Smooth muscle cell (in vitro differentiated cells): ENCODE data around the gene HLA-F. TPM values are rescaled to one million over a fixed set of nuclear protein-coding genes. Genes with fewer than 3 reads are reported as not detected.

Experiments
- DNase-seq: peaks from one replicate; lab custom pipeline; 2025; ENCODE audit not compliant: unreplicated experiment; lab: John Stamatoyannopoulos, UW
- H2AFZ ChIP-seq: fragments of 200-600 bp; sonication (generic); 2 replicates; pipeline ENCODE4 v1.6.0; 2016; ENCODE audit warnings: antibody characterized with exemption, low read depth, mild to moderate bottlenecking
- H3F3A ChIP-seq: fragments of 200-600 bp; sonication (generic); 2 replicates; pipeline ENCODE4 v1.6.0; 2017; ENCODE audit warnings: antibody characterized with exemption, low read depth
- H3K27ac ChIP-seq: fragments of 200-600 bp; sonication (generic); 2 replicates; pipeline ENCODE4 v1.5.1; 2016; ENCODE audit warnings: low read depth, mild to moderate bottlenecking
- H3K27me3 ChIP-seq: fragments of 200-600 bp; sonication (generic); 2 replicates; pipeline ENCODE4 v1.6.1; 2016; ENCODE audit warnings: low read depth, mild to moderate bottlenecking
- H3K36me3 ChIP-seq: fragments of 200-600 bp; sonication (generic); 2 replicates; pipeline ENCODE4 v1.5.1; 2016; ENCODE audit warnings: low read depth
- H3K4me1 ChIP-seq: fragments of 200-600 bp; sonication (generic); 2 replicates; pipeline ENCODE4 v1.5.1; 2016; ENCODE audit warnings: low read depth
- H3K4me2 ChIP-seq: fragments of 200-600 bp; sonication (generic); 2 replicates; pipeline ENCODE4 v1.6.0; 2016; ENCODE audit warnings: mild to moderate bottlenecking
- H3K4me3 ChIP-seq: fragments of 200-600 bp; sonication (generic); 2 replicates; pipeline ENCODE4 v1.5.1; 2016; ENCODE audit warnings: mild to moderate bottlenecking
- H3K79me2 ChIP-seq: fragments of 200-600 bp; sonication (generic); 2 replicates; pipeline ENCODE4 v1.6.0; 2016; ENCODE audit warnings: low read depth, mild to moderate bottlenecking
- H3K9ac ChIP-seq: fragments of 200-600 bp; sonication (generic); 2 replicates; pipeline ENCODE4 v1.6.0; 2016; ENCODE audit warnings: low read depth
- H3K9me3 ChIP-seq: fragments of 200-600 bp; sonication (generic); replicated peaks from 2 replicates; pipeline ENCODE4 v1.5.1; 2016; ENCODE audit warnings: low read depth
- H4K20me1 ChIP-seq: fragments of 200-600 bp; sonication (generic); 2 replicates; pipeline ENCODE4 v1.6.0; 2016; ENCODE audit warnings: low read depth
- WGBS: methylation state at CpG from one replicate; pipeline ENCODE4 v1.1.7; 2016; ENCODE audit warnings: low lambda C conversion rate; 5-methylcytosine and 5-hydroxymethylcytosine counted together
- polyA plus RNA-seq: library from polyadenylated mRNA; unstranded; fragments of >200 nt; fragmentation: Nextera tagmentation; extraction: Ambion mirVana; gene quantifications from 2 replicates; pipeline ENCODE4 v1.2.1, GENCODE V29; 2016
- total RNA-seq: library from RNA; depleted of rRNA; stranded (reverse); fragments of >200 nt; gene quantifications from 2 replicates; pipeline ENCODE4 v1.2.3, GENCODE V29; 2014
- TF ChIP-seq, protein P1 (sequence below): fragments of 200-600 bp; sonication (generic); IDR thresholded peaks from 2 replicates; pipeline ENCODE4 v1.5.1; 2017; ENCODE audit warnings: borderline replicate concordance, mild to moderate bottlenecking, antibody characterized with exemption; ENCODE audit not compliant: insufficient read depth, poor library complexity, severe bottlenecking

HLA-F gene
- total and polyA plus RNA-seq, 2 experiments from 2014 or later, result 5.6 to 6.9 TPM

DNA sequence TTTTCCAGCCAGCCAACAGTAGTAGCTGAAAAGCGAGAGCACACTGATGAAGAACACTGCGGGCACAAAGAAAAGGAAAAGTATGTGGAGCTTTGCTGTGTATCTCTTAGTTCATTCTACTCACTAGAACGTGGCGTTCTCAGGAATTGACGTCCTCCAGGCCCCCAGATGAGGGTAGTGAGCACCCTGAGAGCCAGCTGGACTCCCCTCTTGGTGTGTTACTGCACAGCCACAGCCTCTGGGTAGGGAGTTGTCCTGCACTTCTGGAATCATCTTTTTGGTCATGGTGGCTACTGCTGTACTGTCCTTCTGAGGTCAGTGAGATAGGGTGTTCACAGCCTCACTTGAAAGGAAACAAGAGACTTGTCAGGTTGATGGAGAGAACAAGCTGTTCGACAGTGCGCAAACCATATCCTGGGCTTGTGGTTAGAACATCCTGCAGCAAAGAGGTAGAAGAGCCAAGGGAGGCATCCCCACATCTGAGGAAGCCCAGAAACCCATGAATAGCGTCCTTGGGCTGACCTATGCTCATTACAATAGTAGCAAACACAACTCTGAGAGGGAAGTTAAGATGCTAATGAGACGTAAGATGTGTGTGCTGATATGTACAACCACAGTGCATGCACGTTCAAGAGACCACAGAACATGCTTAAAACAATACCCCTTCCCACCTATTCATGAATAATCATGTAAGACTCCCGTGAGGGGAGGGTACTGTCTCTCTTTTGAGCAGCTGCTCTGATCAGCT lies 14.6 kb upstream of the HLA-F start:
- no peak overlapping the region for H3K4me2 ChIP-seq

DNA sequence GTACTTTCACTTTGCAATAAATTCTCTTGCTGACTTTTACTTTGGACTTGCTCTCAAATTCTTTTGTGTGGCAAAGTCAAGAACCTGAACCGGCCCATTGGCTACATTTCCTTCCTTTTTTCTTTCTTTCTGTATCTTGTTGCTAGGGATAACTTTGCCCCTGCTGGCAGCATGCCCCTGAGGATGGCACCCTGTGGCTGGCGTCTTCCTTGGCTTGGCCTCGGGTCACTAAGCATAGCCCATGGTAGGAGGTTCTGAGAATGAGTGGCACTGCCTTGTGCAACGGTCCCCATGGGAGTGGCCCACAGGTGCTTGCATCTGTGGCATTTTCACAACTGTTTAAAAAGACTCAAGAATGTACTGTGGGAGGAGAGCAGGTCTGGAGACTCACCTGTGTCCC lies 14.0 kb upstream of the HLA-F start:
- Histone ChIP-seq H3K4me2 (no peak overlapping the region), H3K4me3 (no peak overlapping the region), H3K4me1 (no peaks in the 10 kb centered on the region), H3F3A (no peaks in the 10 kb centered on the region), H3K9ac (no peak overlapping the region), H3K9me3 (no peaks in the 10 kb centered on the region), H3K79me2 (no peaks in the 10 kb centered on the region), H3K36me3 (no peaks in the 10 kb centered on the region), H3K27ac (no peak overlapping the region), H3K27me3 (peaks cover 50% of the 10 kb centered on the region), H2AFZ (no peak overlapping the region), H4K20me1 (no peaks in the 10 kb centered on the region)
- TF ChIP-seq, protein P1, sequence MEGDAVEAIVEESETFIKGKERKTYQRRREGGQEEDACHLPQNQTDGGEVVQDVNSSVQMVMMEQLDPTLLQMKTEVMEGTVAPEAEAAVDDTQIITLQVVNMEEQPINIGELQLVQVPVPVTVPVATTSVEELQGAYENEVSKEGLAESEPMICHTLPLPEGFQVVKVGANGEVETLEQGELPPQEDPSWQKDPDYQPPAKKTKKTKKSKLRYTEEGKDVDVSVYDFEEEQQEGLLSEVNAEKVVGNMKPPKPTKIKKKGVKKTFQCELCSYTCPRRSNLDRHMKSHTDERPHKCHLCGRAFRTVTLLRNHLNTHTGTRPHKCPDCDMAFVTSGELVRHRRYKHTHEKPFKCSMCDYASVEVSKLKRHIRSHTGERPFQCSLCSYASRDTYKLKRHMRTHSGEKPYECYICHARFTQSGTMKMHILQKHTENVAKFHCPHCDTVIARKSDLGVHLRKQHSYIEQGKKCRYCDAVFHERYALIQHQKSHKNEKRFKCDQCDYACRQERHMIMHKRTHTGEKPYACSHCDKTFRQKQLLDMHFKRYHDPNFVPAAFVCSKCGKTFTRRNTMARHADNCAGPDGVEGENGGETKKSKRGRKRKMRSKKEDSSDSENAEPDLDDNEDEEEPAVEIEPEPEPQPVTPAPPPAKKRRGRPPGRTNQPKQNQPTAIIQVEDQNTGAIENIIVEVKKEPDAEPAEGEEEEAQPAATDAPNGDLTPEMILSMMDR, result no peak
- WGBS, result 63% methylated on average over 4 of the region's 4 CpGs
- DNase-seq, result no peak

More for the DNA sequence above, 14.6 kb upstream of the HLA-F start:
- Histone ChIP-seq H3K79me2 (no peaks in the 10 kb centered on the region), H3K4me3 (no peak overlapping the region), H3K27ac (no peak overlapping the region), H2AFZ (no peak overlapping the region), H4K20me1 (no peaks in the 10 kb centered on the region), H3K36me3 (no peaks in the 10 kb centered on the region), H3K9me3 (no peaks in the 10 kb centered on the region), H3K9ac (no peak overlapping the region), H3K4me1 (no peaks in the 10 kb centered on the region), H3F3A (no peaks in the 10 kb centered on the region), H3K27me3 (peaks cover 51% of the 10 kb centered on the region)
- 82% methylated on average over 11 of the region's 11 CpGs for WGBS
- TF ChIP-seq, protein P1, result no peak
- no peak for DNase-seq

DNA sequence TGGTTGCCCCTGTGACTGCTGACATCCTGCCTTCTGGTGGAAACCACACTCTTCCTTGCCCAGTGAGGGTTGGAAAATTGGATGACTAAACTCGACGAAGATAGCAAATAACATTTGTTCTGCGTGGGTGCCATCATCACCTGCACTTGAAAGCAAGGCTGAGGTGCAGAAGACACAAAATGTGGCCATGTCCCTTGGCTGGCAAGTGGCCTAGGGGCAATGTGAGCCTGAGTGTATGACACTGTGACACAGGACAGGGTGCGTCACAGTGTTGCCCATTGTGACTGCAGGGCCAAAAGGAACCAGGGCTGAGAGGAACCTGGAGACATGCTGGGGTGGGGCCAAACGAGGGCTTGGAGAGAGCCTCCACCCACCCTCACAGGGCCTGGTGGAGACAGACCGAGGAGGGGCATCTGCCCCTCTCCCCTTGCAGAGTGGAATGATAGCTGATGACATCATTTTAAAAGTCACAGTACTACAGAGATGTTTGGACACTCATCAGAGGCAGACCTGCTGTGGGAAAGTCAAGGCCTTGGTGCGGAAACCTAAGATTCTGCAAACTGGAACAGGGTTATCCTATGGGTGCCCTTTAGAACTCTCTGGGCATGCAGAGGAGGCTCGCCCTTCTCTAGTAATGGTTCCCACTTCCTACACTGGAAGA lies 12.8 kb upstream of the HLA-F start:
- H2AFZ ChIP-seq, result no peak overlapping the region
- peaks cover 62% of the 10 kb centered on the region for H3K27me3 ChIP-seq
- H3K27ac ChIP-seq, result no peak overlapping the region
- no peak overlapping the region for H3K4me3 ChIP-seq
- no peaks in the 10 kb centered on the region for H3K36me3 ChIP-seq
- H3K9ac ChIP-seq, result no peak overlapping the region
- H3K79me2 ChIP-seq, result no peaks in the 10 kb centered on the region
- H3K9me3 ChIP-seq, result no peaks in the 10 kb centered on the region
- WGBS, result 84% methylated on average over 8 of the region's 8 CpGs
- TF ChIP-seq, protein P1, result no peak
- no peak overlapping the region for H3K4me2 ChIP-seq
- no peaks in the 10 kb centered on the region for H3K4me1 ChIP-seq
- no peaks in the 10 kb centered on the region for H4K20me1 ChIP-seq
- DNase-seq, result no peak
- H3F3A ChIP-seq, result no peaks in the 10 kb centered on the region

DNA sequence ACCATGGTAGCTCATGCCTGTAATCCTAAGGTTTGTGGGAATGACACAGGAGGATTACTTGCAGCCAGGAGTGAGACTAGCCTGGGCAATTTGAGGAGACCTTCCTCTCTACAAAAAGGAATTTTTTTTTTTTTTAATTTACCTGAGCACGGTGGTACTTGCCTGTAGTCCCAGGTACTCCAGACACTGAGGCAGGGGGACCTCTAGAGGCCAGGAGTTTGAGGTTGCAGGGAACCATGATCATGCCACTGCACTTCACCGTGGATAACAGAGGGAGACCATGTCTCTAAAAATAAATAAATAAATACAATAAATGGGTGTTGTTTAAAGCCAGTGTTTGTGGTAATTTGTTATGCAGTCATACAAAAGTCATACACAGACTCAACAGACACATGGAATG lies 2.4 kb upstream of the HLA-F start:
- no peak overlapping the region for H3K9ac ChIP-seq
- peaks cover 71% of the 10 kb centered on the region for H3K27me3 ChIP-seq
- no peaks in the 10 kb centered on the region for H3F3A ChIP-seq
- 25% methylated on average over 2 of the region's 2 CpGs for WGBS
- no peaks in the 10 kb centered on the region for H4K20me1 ChIP-seq
- DNase-seq, result no peak
- TF ChIP-seq, protein P1, result no peak
- no peak overlapping the region for H2AFZ ChIP-seq
- no peaks in the 10 kb centered on the region for H3K79me2 ChIP-seq
- no peak overlapping the region for H3K27ac ChIP-seq
- no peaks in the 10 kb centered on the region for H3K4me1 ChIP-seq
- H3K4me2 ChIP-seq, result no peak overlapping the region
- no peaks in the 10 kb centered on the region for H3K9me3 ChIP-seq
- H3K4me3 ChIP-seq, result no peak overlapping the region
- H3K36me3 ChIP-seq, result no peaks in the 10 kb centered on the region
